CD4-positive, alpha-beta T cell (primary cell): ENCODE data around the gene NCKAP5. TPM values are rescaled to one million over a fixed set of nuclear protein-coding genes. Genes with fewer than 3 reads are reported as not detected.

Source experiments
- ATAC-seq: fragments of 200-7000 bp; cut with Tn5 transposase; one replicate; pipeline ENCODE4 v1.10.0; 2022; ENCODE audit warnings: mild to moderate bottlenecking; ENCODE audit not compliant: poor library complexity
- CTCF ChIA-PET: fragments of 350-600 bp; sonication (Branson Sonifier 250); formaldehyde crosslinking; loops from one replicate; lab custom pipeline; 2021; ENCODE audit warnings: antibody characterized with exemption, inconsistent platforms; lab: Charles Lee
- POLR2A ChIA-PET: fragments of 350-600 bp; sonication (Branson Sonifier 250); formaldehyde crosslinking; loops from one replicate; lab custom pipeline; 2021; ENCODE audit warnings: antibody characterized with exemption, inconsistent platforms; lab: Charles Lee
- DNase-seq, 14 experiments: peaks; one replicate each; pipeline ENCODE4 v3.0.0-alpha.2; 2013 to 2020; ENCODE audit warnings: mixed read lengths in 2 of 14
- H3K27ac ChIP-seq, 2 donors: one replicate each; pipeline versions ENCODE4 v1.5.1 to v1.7.0; 2013; ENCODE audit warnings: low read length in 2 of 2, low read depth in 1 of 2, mild to moderate bottlenecking in 1 of 2
- H3K27me3 ChIP-seq, 2 experiments: 1 replicate in 1 of 2; 2 replicates in 1 of 2; pipeline versions ENCODE4 v1.6.1 to v1.7.0; 2013; ENCODE audit warnings: low read length in 2 of 2, control low read depth in 1 of 2, mild to moderate bottlenecking in 1 of 2, moderate library complexity in 1 of 2; ENCODE audit not compliant: insufficient read depth in 2 of 2, control insufficient read depth in 1 of 2
- H3K36me3 ChIP-seq: one replicate; pipeline ENCODE4 v1.6.1; 2013; ENCODE audit warnings: low read length, control low read depth; ENCODE audit not compliant: insufficient read depth
- H3K4me1 ChIP-seq: one replicate; pipeline ENCODE4 v1.6.1; 2013; ENCODE audit warnings: low read length, control low read depth; ENCODE audit not compliant: insufficient read depth
- H3K4me3 ChIP-seq: one replicate; pipeline ENCODE4 v1.5.1; 2013; ENCODE audit warnings: mild to moderate bottlenecking, low read length, moderate library complexity
- H3K9me3 ChIP-seq, 2 experiments: 1 replicate in 1 of 2; 2 replicates in 1 of 2; pipeline versions ENCODE4 v1.6.1 to v1.7.0; 2013; ENCODE audit warnings: low read length in 2 of 2, mild to moderate bottlenecking in 2 of 2, control low read depth in 1 of 2, moderate library complexity in 1 of 2; ENCODE audit not compliant: control insufficient read depth in 1 of 2, insufficient read depth in 1 of 2
- H3K27ac Mint-ChIP-seq: one replicate; pipeline ENCODE4 v1.8.0; 2020; ENCODE audit warnings: mixed read lengths
- H3K27me3 Mint-ChIP-seq: one replicate; pipeline ENCODE4 v1.8.0; 2021; ENCODE audit warnings: mixed read lengths
- H3K36me3 Mint-ChIP-seq: one replicate; pipeline ENCODE4 v1.8.0; 2021; ENCODE audit warnings: low read depth, mixed read lengths
- H3K4me1 Mint-ChIP-seq: one replicate; pipeline ENCODE4 v1.8.0; 2021; ENCODE audit warnings: low read depth, mixed read lengths
- H3K4me3 Mint-ChIP-seq: one replicate; pipeline ENCODE4 v1.8.0; 2020; ENCODE audit warnings: mild to moderate bottlenecking, mixed read lengths
- H3K9me3 Mint-ChIP-seq: one replicate; pipeline ENCODE4 v1.8.0; 2020; ENCODE audit warnings: mixed read lengths
- CTCF ChIP-seq: fragments of 200-600 bp; IDR thresholded peaks from one replicate; pipeline ENCODE4 v1.8.0; 2022; ENCODE audit warnings: antibody characterized with exemption, mild to moderate bottlenecking
- intact Hi-C, 2 experiments: fragments of 100-400 bp; cut with DNase I in 1 of 2; cut with micrococcal nuclease in 1 of 2; formaldehyde crosslinking; loops; one replicate each; pipeline versions ENCODE4 v1.15.1 to v1.9.0; 2023 to 2025; cut with DNase I, micrococcal nuclease
- total RNA-seq, 174 experiments: library from RNA in 2 of 174; stranded (reverse) in 2 of 174; gene quantifications; one replicate each; pipeline ENCODE4 v1.2.3 and lab custom pipeline; 2021 to 2026

Gene NCKAP5
- total RNA-seq, 2 experiments from 2014 or later = not detected

- H3K27ac Mint-ChIP-seq = no peak overlapping the region
- TF ChIP-seq CTCF = no peak
- POLR2A ChIA-PET = no interaction called here
Observed at GRCh38 chr2:133511679-133512078, 56.6 kb downstream of the NCKAP5 start.

DNA sequence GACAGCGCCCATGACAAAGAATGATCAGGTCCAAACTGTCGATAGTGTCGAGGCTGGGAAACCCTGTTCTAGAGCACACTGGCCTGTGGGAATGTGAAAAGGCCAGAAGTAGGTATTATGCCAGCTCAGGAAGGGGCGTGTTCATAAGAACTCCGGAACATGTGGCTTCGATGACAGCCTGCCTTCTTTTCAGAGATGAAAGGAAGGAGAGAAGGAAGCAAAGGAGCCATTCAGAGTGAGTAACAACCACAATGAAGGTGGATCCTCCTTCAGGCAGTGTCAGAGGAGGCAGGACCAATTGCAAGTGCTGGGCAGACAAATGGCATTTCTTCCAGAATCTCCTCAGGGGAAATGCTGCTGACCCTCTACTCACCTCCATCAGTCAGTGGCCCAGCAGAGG is 58.5 kb downstream of the NCKAP5 start:
- ChIA-PET CTCF (no interaction called here), POLR2A (no interaction called here)
- no peak for DNase-seq
- Histone ChIP-seq H3K36me3 (no peaks in the 10 kb centered on the region), H3K4me1 (no peaks in the 10 kb centered on the region), H3K27me3 (no peaks in the 10 kb centered on the region), H3K27ac (no peak overlapping the region), H3K4me3 (no peak overlapping the region), H3K9me3 (peaks cover 0 to 6% of the 10 kb centered on the region in 2 experiments)
- Mint-ChIP-seq H3K27ac (no peak overlapping the region), H3K4me3 (no peak overlapping the region), H3K36me3 (no peaks in the 10 kb centered on the region), H3K4me1 (no peaks in the 10 kb centered on the region), H3K27me3 (no peaks in the 10 kb centered on the region), H3K9me3 (peaks cover 3% of the 10 kb centered on the region)
- no peak for ATAC-seq
- intact Hi-C loops = no loop called here
- TF ChIP-seq CTCF = no peak

More at GRCh38 chr2:133511679-133512078, 56.6 kb downstream of the NCKAP5 start:
- H3K4me1 ChIP-seq = no peaks in the 10 kb centered on the region
- Mint-ChIP-seq H3K4me3 (no peak overlapping the region), H3K36me3 (no peaks in the 10 kb centered on the region), H3K9me3 (peaks cover 3% of the 10 kb centered on the region), H3K27me3 (no peaks in the 10 kb centered on the region), H3K4me1 (no peaks in the 10 kb centered on the region)
- no peaks in the 10 kb centered on the region for H3K27me3 ChIP-seq
- no peak overlapping the region for H3K4me3 ChIP-seq
- no peaks in the 10 kb centered on the region for H3K36me3 ChIP-seq
- H3K27ac ChIP-seq = no peak overlapping the region
- H3K9me3 ChIP-seq = peaks cover 0 to 6% of the 10 kb centered on the region in 2 experiments
- intact Hi-C loops = no loop called here
- DNase-seq (no peak), ATAC-seq (no peak)
- CTCF ChIA-PET = no interaction called here

- H3K4me1 ChIP-seq = no peaks in the 10 kb centered on the region
- no peaks in the 10 kb centered on the region for H3K36me3 ChIP-seq
- intact Hi-C loops = no loop called here
- ChIA-PET POLR2A (no interaction called here), CTCF (no interaction called here)
- Mint-ChIP-seq H3K27me3 (no peaks in the 10 kb centered on the region), H3K27ac (no peak overlapping the region), H3K4me1 (no peaks in the 10 kb centered on the region), H3K4me3 (no peak overlapping the region), H3K36me3 (no peaks in the 10 kb centered on the region), H3K9me3 (peaks cover 3% of the 10 kb centered on the region)
- H3K27ac ChIP-seq = no peak overlapping the region
- DNase-seq (no peak), ATAC-seq (no peak)
- no peak for TF ChIP-seq CTCF
- peaks cover 0 to 6% of the 10 kb centered on the region in 2 experiments for H3K9me3 ChIP-seq
- H3K4me3 ChIP-seq = no peak overlapping the region
- H3K27me3 ChIP-seq = no peaks in the 10 kb centered on the region
Observed at GRCh38 chr2:133508546-133509165, 59.6 kb downstream of the NCKAP5 start.
